ENCODE results near the gene COL20A1. TPM values are rescaled to one million over a fixed set of nuclear protein-coding genes. Genes with fewer than 3 reads are reported as not detected.

The COL20A1 gene
- total RNA-seq, 1 donor from 2014 or later, result not detected

GRCh38 chr20:63383556-63383955 is 90.6 kb downstream of the COL20A1 start:
- no peak for DNase-seq (ENCODE audit: low spot score)

GRCh38 chr20:63384336-63384735 is 91.3 kb downstream of the COL20A1 start:
- ATAC-seq (no peak), DNase-seq (ENCODE audit: low spot score) (no peak)

More at GRCh38 chr20:63383556-63383955, 90.6 kb downstream of the COL20A1 start:
- no peak for ATAC-seq

Other genes starting within 250 kb of the COL20A1 start
- gene YTHDF1, start 77.1 kb upstream of the COL20A1 start, total RNA-seq, result 18.2 TPM
- not detected for gene BIRC7, start 57.3 kb upstream of the COL20A1 start, total RNA-seq
- gene NKAIN4, start 38.7 kb upstream of the COL20A1 start, total RNA-seq, result not detected
- gene ARFGAP1, start 20.4 kb upstream of the COL20A1 start, total RNA-seq, result 42.6 TPM
- 145 TPM for gene CHRNA4, start 68.2 kb downstream of the COL20A1 start, total RNA-seq
- not detected for gene KCNQ2, start 179.5 kb downstream of the COL20A1 start, total RNA-seq
- gene EEF1A2, start 205.9 kb downstream of the COL20A1 start, total RNA-seq, result 0.73 TPM
- 88.0 TPM for gene PPDPF, start 227.6 kb downstream of the COL20A1 start, total RNA-seq
- gene PTK6, start 244.2 kb downstream of the COL20A1 start, total RNA-seq, result 12.0 TPM